Fibroblast of skin of right biceps (primary cell): Measurements from ENCODE around the gene RAB13.

Experiments
- DNase-seq: peaks from one replicate; pipeline ENCODE4 v3.0.0-alpha.2; 2013

RAB13 gene

GRCh38 chr1:153954826-153955225 is 31.3 kb downstream of the RAB13 start:
- no peak for DNase-seq

GRCh38 chr1:153953859-153954365 is 32.2 kb downstream of the RAB13 start:
- no peak for DNase-seq

- no peak for DNase-seq
These were observed 34.3 kb downstream of the RAB13 start for GRCh38 chr1:153951801-153952200.

GRCh38 chr1:153951183-153951582 is 35.0 kb downstream of the RAB13 start:
- no peak for DNase-seq

- DNase-seq, result peak; percentile 77
These were observed 39.4 kb downstream of the RAB13 start, which contains the start of gene DENND4B for GRCh38 chr1:153946622-153947241. DENND4B (minus strand) TSS chr1:153946718; CDS start chr1:153944374, 2,344 bp downstream.

GRCh38 chr1:153945795-153946621 is 40.1 kb downstream of the RAB13 start:
- DNase-seq, result peak; percentile 49

GRCh38 chr1:153945131-153945794 is 40.9 kb downstream of the RAB13 start:
- DNase-seq, result peak; percentile 53

- no peak for DNase-seq
These were observed 41.4 kb downstream of the RAB13 start for GRCh38 chr1:153944827-153945117.

- DNase-seq, result no peak
These were observed 41.9 kb downstream of the RAB13 start for GRCh38 chr1:153944005-153944826.

GRCh38 chr1:153942766-153943549 is 43.2 kb downstream of the RAB13 start:
- DNase-seq, result no peak

- DNase-seq, result no peak
These were observed 44.1 kb downstream of the RAB13 start for GRCh38 chr1:153941826-153942725.

GRCh38 chr1:153940756-153941155 is 45.4 kb downstream of the RAB13 start:
- no peak for DNase-seq

GRCh38 chr1:153939476-153939875 is 46.7 kb downstream of the RAB13 start:
- DNase-seq, result no peak

- no peak for DNase-seq
These were observed 47.1 kb downstream of the RAB13 start for GRCh38 chr1:153938996-153939395.

GRCh38 chr1:153937331-153937730 is 48.8 kb downstream of the RAB13 start:
- DNase-seq, result no peak

- DNase-seq, result no peak
These were observed 49.9 kb downstream of the RAB13 start for GRCh38 chr1:153936011-153936802.

GRCh38 chr1:153934746-153935145 is 51.4 kb downstream of the RAB13 start:
- no peak for DNase-seq

GRCh38 chr1:153933955-153934354 is 52.2 kb downstream of the RAB13 start:
- DNase-seq, result no peak

GRCh38 chr1:153933430-153933829 is 52.7 kb downstream of the RAB13 start:
- DNase-seq, result no peak
